ENCODE results near the gene APOBEC4. TPM values are rescaled to one million over a fixed set of nuclear protein-coding genes. Genes with fewer than 3 reads are reported as not detected.

The APOBEC4 gene
- total and polyA plus RNA-seq, 10 of the 15 experiments (the other 5 are each of a cell fraction or from before 2014, with no cell fraction given), result 0.04 to 0.25 (median 0.06) TPM; not detected in 5

DNA sequence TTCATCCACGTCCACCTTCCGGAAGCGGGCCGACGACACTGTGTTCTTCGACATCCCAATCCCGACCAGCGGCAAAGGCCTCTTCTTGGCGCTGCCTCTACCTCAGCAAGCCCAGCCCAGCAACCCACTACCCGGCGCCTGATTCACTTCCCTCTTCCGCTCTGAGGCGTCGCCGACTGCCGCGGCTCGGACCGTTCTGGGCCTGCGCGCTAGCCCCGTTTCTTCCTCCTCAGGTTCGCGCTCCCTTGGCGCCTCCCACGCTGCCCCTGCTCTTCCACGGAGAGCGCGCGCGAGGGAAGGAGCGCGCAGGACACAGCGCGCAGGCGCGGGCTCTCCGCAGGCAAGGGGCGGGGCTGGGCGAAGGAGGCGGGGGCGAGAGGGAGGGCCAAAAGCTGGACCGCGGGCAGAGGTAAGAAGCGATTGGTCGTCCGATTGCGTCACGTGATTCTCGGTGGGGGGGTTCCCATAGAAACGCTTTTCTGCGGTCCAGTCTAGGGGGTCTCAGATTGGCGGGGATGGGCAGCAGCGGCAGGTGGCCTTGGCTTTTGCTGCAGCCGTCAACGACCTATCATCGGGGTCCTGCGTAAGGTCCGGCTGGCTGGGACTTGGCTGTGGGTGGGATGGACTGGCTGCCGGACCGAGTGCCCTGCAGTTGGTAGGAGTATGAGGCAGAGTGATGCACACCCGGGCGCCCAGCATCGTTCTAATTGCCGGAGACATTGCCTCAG lies 17.3 kb downstream of the APOBEC4 start, which contains the start of gene ARPC5:
ARPC5 (minus strand) TSS at position 178 of the 728 bp plus-strand sequence; CDS start at position 54, 124 bp downstream.
- Histone ChIP-seq H3K36me3 (ENCODE audit: control insufficient read depth in 2 of 2, insufficient read depth in 2 of 2, low read length in 1 of 2) (peaks cover 0 to 3% of the 10 kb centered on the region in 2 experiments; a peak in 1 of 4 replicates), H3K27ac (ENCODE audit: control insufficient read depth, insufficient read depth) (peak within 1 kb of the TSS; percentile 96), H2AFZ (ENCODE audit: control insufficient read depth, low read depth, low read length) (peak within 1 kb of the TSS; percentile 96), H3K4me3 (peak within 1 kb of the TSS; percentile 93), H4K20me1 (ENCODE audit: control insufficient read depth, insufficient read depth) (no peaks in the 10 kb centered on the region), H3K9ac (ENCODE audit: control insufficient read depth, insufficient read depth, low read length) (peak within 1 kb of the TSS; percentile 98), H3K4me2 (ENCODE audit: control insufficient read depth, insufficient read depth) (peak within 1 kb of the TSS; percentile 98), H3K9me3 (replicated peaks; ENCODE audit: control insufficient read depth, insufficient read depth, low read length) (no peaks in the 10 kb centered on the region), H3K79me2 (ENCODE audit: control insufficient read depth, insufficient read depth, low read length) (peaks cover 57% of the 10 kb centered on the region), H3K27me3 (replicated peaks in 1 of 2; ENCODE audit: control insufficient read depth in 2 of 2, insufficient read depth in 2 of 2, low read length in 1 of 2) (no peaks in the 10 kb centered on the region), H3K4me1 (ENCODE audit: control insufficient read depth, insufficient read depth, low read length) (0 out of 2 replicates have a peak, but pooled peaks cover 3% of the 10 kb centered on the region)
- intact Hi-C loops (cut with micrococcal nuclease; ENCODE audit: unreplicated experiment), result loop anchor here (1.0 to 5.0 kb wide), 2 partner anchors 31 to 277 kb away; no protein-coding TSS in a partner anchor
- BruUV-seq (replicated peaks), result no TSS peak
- peak; percentile 86 for ATAC-seq
- ChIA-PET POLR2A (interaction anchor here (0.6 to 3.9 kb wide), 10 partner anchors 9 to 275 kb away, joined by 3 to 27 read pairs (median 4); partner anchors contain the start of gene APOBEC4), CTCF (interaction anchor here (5.6 to 5.8 kb wide), 2 partner anchors 18 to 280 kb away, joined by 59 to 81 read pairs; partner anchors contain the start of gene APOBEC4), RAD21 (ENCODE audit: unreplicated experiment) (interaction anchor here (0.8 to 3.0 kb wide), 2 partner anchors 263 to 280 kb away, joined by 3 to 23 read pairs; no protein-coding TSS in a partner anchor), SMC1A (ENCODE audit: uncharacterized antibody, unreplicated experiment) (interaction anchor here (1.1 to 6.6 kb wide), 4 partner anchors 18 to 279 kb away, joined by 3 to 70 read pairs (median 30); partner anchors contain the start of gene APOBEC4)
- FAIRE-seq, result peak; percentile 90
- in situ Hi-C loops (cut with MboI), result no loop called here
- peak; percentile 95 for DNase-seq (ENCODE audit: low read depth, low spot score)
- 2% methylated on average over 63 of the region's 65 CpGs for WGBS (ENCODE audit: insufficient coverage, insufficient replicate concordance, low lambda C conversion rate, missing lambda C conversion rate)
- TF ChIP-seq MTA2 (IDR thresholded peaks at IDR 0.05; ENCODE audit: low read depth), result peak; percentile 27; the same call in 1 of the 2 replicates
- TF ChIP-seq NFYA (IDR thresholded peaks at IDR 0.05; ENCODE audit: borderline replicate concordance, low read depth, low read length), result no peak
- no peak for TF ChIP-seq CBX5 (IDR thresholded peaks at IDR 0.05; ENCODE audit: low read depth)
- peak; percentile 39; the same call in 1 of the 2 replicates for TF ChIP-seq ATF7 (IDR thresholded peaks at IDR 0.05; ENCODE audit: low read depth)
- TF ChIP-seq, protein P1, sequence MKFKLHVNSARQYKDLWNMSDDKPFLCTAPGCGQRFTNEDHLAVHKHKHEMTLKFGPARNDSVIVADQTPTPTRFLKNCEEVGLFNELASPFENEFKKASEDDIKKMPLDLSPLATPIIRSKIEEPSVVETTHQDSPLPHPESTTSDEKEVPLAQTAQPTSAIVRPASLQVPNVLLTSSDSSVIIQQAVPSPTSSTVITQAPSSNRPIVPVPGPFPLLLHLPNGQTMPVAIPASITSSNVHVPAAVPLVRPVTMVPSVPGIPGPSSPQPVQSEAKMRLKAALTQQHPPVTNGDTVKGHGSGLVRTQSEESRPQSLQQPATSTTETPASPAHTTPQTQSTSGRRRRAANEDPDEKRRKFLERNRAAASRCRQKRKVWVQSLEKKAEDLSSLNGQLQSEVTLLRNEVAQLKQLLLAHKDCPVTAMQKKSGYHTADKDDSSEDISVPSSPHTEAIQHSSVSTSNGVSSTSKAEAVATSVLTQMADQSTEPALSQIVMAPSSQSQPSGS (IDR thresholded peaks at IDR 0.05; ENCODE audit: low read length), result no peak
- TF ChIP-seq EGR1 (IDR thresholded peaks at IDR 0.05; ENCODE audit: borderline replicate concordance in 1 of 2, low read depth in 2 of 2, low read length in 2 of 2), result peak; percentile 18 to 89
- TF ChIP-seq RELA (IDR thresholded peaks at IDR 0.05; ENCODE audit: borderline replicate concordance, partially characterized antibody), result peak; percentile 40
- peak; percentile 91 for TF ChIP-seq BMI1 (IDR thresholded peaks at IDR 0.05; ENCODE audit: borderline replicate concordance)
- TF ChIP-seq POLR2AphosphoS2 (IDR thresholded peaks at IDR 0.05; ENCODE audit: low read depth, low read length), result peak; percentile 72
- TF ChIP-seq BHLHE40 (IDR thresholded peaks at IDR 0.05; ENCODE audit: borderline replicate concordance in 1 of 2, low read depth in 2 of 2, low read length in 1 of 2), result peak; percentile 45 to 89; a peak in 3 of 4 replicates
- TF ChIP-seq BRCA1 (IDR thresholded peaks at IDR 0.05; ENCODE audit: low read depth, low read length), result no peak
- no peak for TF ChIP-seq HDAC2 (IDR thresholded peaks at IDR 0.05)
- TF ChIP-seq NR2C1 (IDR thresholded peaks at IDR 0.05), result no peak
- TF ChIP-seq YBX1 (IDR thresholded peaks at IDR 0.05), result no peak
- 0 out of 2 replicates have a peak, but pooled peaks have one; percentile 62 for TF ChIP-seq RB1 (IDR thresholded peaks at IDR 0.05; ENCODE audit: borderline replicate concordance)
- peak; percentile 85; the same call in 1 of the 2 replicates for TF ChIP-seq PML (IDR thresholded peaks at IDR 0.05; ENCODE audit: low read length)
- no peak for TF ChIP-seq CBX3 (IDR thresholded peaks at IDR 0.05; ENCODE audit: borderline replicate concordance, low read depth)
- no peak; the same call in 1 of the 2 replicates for TF ChIP-seq PAX5 (IDR thresholded peaks at IDR 0.05; ENCODE audit: borderline replicate concordance, low read depth, low read length)
- TF ChIP-seq SMC3 (IDR thresholded peaks at IDR 0.05; ENCODE audit: borderline replicate concordance, low read length), result no peak
- TF ChIP-seq ZNF622 (IDR thresholded peaks at IDR 0.05), result no peak
- TF ChIP-seq TARDBP (IDR thresholded peaks at IDR 0.05; ENCODE audit: borderline replicate concordance), result no peak
- peak; percentile 34; the same call in 1 of the 2 replicates for TF ChIP-seq YY1 (IDR thresholded peaks at IDR 0.05; ENCODE audit: low read depth, low read length)
- TF ChIP-seq SMAD1 (IDR thresholded peaks at IDR 0.05; ENCODE audit: low read depth, partially characterized antibody), result no peak
- TF ChIP-seq KLF5 (IDR thresholded peaks at IDR 0.05; ENCODE audit: partially characterized antibody), result no peak
- no peak; the same call in 1 of the 2 replicates for TF ChIP-seq ASH2L (IDR thresholded peaks at IDR 0.05; ENCODE audit: borderline replicate concordance, low read depth)
- TF ChIP-seq POLR2A (IDR thresholded peaks at IDR 0.05; ENCODE audit: low read depth, low read length), result peak; percentile 93
